ENCODE measurements around the gene KIF12.
A peak's percentile ranks its signal among the peaks of the same experiment; 100 is the strongest.

Gene KIF12

DNA sequence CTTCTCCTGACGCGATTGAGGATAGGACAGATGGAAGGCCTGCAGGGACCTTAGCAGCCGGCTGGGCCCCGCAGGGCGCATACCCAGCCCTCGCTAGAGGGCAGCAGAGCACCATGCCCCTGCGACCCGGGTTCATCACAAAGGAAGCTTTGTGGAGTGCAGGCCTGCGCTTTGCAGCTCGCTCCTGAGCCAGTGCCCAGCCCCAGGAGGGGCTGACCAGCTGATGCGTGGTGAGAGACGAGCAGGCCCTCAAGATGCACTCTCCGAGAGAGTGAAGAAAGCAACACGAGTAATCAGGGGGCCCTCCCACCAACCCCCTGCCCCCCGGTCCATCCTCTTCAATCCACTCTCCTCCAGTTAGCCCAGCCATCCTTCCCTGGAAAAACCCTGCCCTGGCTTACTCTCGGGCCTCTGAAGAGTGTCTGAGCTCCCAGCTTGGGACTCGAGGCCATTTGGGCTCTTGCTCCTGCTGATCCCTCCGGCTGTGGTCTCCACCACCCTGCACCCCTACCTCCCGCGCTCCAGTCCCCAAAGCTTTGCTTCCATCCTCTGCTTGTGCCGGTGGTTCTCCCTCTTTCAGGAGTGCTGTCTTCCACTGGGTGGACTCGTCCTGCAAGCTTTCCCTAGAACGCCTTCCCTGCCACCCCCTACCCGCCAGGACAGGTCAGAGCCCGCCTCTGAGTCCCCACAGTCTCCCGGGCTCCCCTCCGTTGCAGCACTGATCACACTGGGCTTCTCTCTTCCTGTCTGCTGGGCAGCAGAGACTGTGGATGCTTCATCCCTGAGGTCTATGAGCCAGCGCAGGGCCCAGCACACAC lies 9.1 kb upstream of the KIF12 start:
- H3K27ac ChIP-seq (ENCODE audit: low read depth, low read length): no peak overlapping the region
- no peak overlapping the region for H3K4me3 ChIP-seq (ENCODE audit: low read length)
- no peaks in the 10 kb centered on the region for H3K27me3 ChIP-seq (ENCODE audit: control insufficient read depth, insufficient read depth, low read length)
- no peaks in the 10 kb centered on the region for H3K36me3 ChIP-seq (ENCODE audit: control insufficient read depth, insufficient read depth, low read length)
- peaks cover under 1% of the 10 kb centered on the region for H3K4me1 ChIP-seq (ENCODE audit: control insufficient read depth, insufficient read depth, low read length)
- no peak overlapping the region for H3K9ac ChIP-seq (ENCODE audit: low read length)

- Histone ChIP-seq H3K36me3 (ENCODE audit: control insufficient read depth, insufficient read depth, low read length) (no peaks in the 10 kb centered on the region), H3K4me1 (ENCODE audit: control insufficient read depth, insufficient read depth, low read length) (no peaks in the 10 kb centered on the region), H3K9ac (ENCODE audit: low read length) (no peak overlapping the region), H3K4me3 (ENCODE audit: low read length) (no peak overlapping the region), H3K27me3 (ENCODE audit: control insufficient read depth, insufficient read depth, low read length) (no peaks in the 10 kb centered on the region), H3K27ac (ENCODE audit: low read depth, low read length) (no peak overlapping the region)
These were observed 8.4 kb upstream of the KIF12 start for GRCh38 chr9:114107286-114108001.

DNA sequence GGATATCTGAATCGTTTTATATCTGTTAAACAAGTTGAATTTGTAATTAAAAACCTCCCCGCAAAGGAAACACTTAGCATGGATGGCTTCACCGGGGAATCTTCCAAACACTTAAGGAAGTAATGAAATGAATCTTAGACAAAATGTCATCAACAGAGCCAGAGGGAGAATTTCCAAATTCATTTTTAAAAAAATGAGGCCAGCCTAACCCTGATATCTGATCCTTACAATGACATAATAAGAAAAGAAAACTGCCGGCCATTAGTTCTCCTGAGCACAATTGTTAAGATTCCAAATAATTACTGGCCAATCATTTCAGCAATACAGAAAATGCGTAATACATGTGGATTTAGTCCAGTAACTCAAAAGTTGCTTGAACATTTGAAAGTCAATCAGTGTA lies 6.1 kb upstream of the KIF12 start:
- H3K4me1 ChIP-seq (ENCODE audit: control insufficient read depth, insufficient read depth, low read length): no peaks in the 10 kb centered on the region
- no peaks in the 10 kb centered on the region for H3K36me3 ChIP-seq (ENCODE audit: control insufficient read depth, insufficient read depth, low read length)
- H3K4me3 ChIP-seq (ENCODE audit: low read length): no peak overlapping the region
- no peak overlapping the region for H3K27ac ChIP-seq (ENCODE audit: low read depth, low read length)
- H3K9ac ChIP-seq (ENCODE audit: low read length): no peak overlapping the region
- H3K27me3 ChIP-seq (ENCODE audit: control insufficient read depth, insufficient read depth, low read length): no peaks in the 10 kb centered on the region

DNA sequence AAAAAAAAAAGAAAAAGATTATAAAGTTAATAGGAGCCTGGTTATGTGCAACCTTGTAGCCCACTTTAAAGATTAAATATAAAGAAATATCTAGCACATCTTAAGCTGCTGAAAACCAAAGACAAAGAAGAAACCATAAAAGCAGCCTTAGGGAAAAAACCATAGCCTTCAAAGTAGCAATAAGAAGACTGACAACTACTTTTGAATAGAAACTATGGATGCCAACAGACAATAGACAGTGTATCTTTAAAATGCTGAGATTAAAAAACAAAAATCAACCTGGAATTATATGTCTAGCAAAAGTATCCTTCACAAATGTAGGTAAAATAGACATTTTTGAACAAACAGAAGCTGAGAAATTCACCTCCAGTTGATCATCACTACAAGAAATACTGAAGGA lies 3.4 kb upstream of the KIF12 start:
- H3K27me3 ChIP-seq (ENCODE audit: control insufficient read depth, insufficient read depth, low read length): no peaks in the 10 kb centered on the region
- H3K4me3 ChIP-seq (ENCODE audit: low read length): no peak overlapping the region
- H3K9ac ChIP-seq (ENCODE audit: low read length): no peak overlapping the region
- no peaks in the 10 kb centered on the region for H3K4me1 ChIP-seq (ENCODE audit: control insufficient read depth, insufficient read depth, low read length)
- no peak overlapping the region for H3K27ac ChIP-seq (ENCODE audit: low read depth, low read length)
- H3K36me3 ChIP-seq (ENCODE audit: control insufficient read depth, insufficient read depth, low read length): no peaks in the 10 kb centered on the region

DNA sequence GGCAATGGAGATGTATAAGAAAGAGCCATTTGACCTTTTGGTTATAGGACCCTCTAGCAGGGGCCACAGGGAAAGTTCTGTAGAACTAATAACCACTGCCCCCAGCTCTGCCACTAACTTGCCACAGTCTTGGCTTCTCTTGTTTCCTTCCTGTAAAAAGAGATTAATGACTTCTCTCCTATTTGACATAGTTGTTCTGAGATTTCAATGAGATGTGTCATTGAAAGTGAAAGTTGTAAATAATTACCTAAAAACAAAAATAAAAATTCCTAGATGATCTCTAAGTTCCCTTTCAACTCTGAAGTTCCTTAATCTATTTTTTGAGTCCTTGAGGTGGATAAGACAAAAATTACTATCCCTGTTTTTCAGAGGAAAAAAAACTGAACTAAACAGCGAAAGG lies 1.4 kb upstream of the KIF12 start:
- Histone ChIP-seq H3K27ac (ENCODE audit: low read depth, low read length) (no peak overlapping the region), H3K27me3 (ENCODE audit: control insufficient read depth, insufficient read depth, low read length) (no peaks in the 10 kb centered on the region), H3K36me3 (ENCODE audit: control insufficient read depth, insufficient read depth, low read length) (no peaks in the 10 kb centered on the region), H3K4me1 (ENCODE audit: control insufficient read depth, insufficient read depth, low read length) (no peaks in the 10 kb centered on the region), H3K9ac (ENCODE audit: low read length) (no peak overlapping the region), H3K4me3 (ENCODE audit: low read length) (no peak overlapping the region)

DNA sequence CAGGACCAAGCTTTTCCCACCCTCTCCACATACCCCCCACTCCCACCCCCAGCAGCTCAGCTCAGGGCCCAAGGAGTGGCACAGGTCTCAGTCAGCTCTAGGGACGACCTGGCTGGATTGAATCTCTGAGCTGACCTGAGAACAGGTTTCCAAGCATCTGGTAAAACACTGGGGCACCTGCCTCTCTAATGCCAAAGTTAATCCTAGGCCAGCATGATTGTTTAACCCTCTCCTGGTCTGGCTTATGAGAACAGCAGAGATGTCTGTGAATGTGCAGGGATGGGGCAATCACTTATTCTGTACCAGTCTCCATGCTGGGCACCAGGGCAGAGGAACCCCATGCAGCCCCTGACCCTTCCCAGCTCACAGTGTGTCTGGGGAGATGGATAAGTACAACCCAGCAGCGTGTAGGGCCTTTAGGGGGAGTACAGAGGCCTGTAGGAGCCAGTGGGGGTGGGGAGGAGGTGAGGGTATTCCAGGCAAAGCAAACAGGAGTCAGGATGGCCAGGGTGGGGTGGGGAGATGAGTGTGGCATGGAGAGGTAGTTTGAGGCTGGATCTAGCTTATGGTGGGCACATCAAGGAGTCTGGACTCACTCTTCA lies 678 bp upstream of the KIF12 start:
- no peaks in the 10 kb centered on the region for H3K36me3 ChIP-seq (ENCODE audit: control insufficient read depth, insufficient read depth, low read length)
- no peak overlapping the region for H3K9ac ChIP-seq (ENCODE audit: low read length)
- no peak overlapping the region for H3K27ac ChIP-seq (ENCODE audit: low read depth, low read length)
- no peaks in the 10 kb centered on the region for H3K4me1 ChIP-seq (ENCODE audit: control insufficient read depth, insufficient read depth, low read length)
- no peak overlapping the region for H3K4me3 ChIP-seq (ENCODE audit: low read length)
- no peaks in the 10 kb centered on the region for H3K27me3 ChIP-seq (ENCODE audit: control insufficient read depth, insufficient read depth, low read length)

DNA sequence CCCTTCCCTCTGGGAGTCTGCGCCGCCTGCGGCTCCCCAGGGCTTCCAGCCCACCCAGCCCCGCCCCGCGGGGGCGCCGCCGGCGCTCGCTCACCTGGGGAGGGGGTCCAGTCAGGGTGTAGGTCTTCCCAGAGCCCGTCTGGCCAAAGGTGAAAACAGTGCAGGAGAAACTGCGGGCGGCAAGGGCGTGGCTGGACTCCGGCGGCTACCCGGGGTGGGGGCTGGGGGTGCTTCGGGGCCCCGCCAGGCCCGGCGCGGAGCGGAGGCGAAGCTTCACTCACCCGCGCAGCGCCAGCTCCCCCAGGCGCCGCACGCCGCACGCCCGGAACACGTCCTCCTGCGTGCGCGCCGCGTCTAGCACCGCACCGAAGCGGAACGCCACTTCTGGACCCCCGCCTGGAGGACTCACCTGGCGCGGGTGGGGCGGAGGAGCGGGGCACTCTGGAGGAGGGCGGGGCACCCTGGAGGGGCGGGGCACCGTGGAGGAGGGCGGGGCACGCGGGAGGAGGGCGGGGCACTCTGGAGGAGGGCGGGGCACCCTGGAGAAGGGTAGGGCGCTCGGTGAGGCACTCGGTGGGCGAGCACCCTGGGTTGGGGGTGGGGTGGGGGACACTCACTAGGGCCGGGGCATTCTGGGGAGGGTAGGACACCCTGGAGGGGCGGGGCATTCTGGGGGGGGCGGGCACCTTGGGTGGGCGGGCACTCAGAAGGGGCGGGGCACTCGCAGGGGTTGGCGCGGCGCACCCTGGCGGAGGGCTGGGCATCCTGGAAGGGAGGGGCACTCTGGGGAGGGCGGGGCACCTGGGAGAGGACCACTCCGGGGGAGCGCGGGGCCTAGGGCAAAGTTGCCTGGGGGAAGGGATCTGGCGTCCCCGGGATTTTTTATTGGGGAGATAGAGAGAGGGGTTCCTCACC lies 814 bp downstream of the KIF12 start:
- Histone ChIP-seq H3K9ac (ENCODE audit: low read length) (no peak overlapping the region), H3K27ac (ENCODE audit: low read depth, low read length) (no peak overlapping the region), H3K4me1 (ENCODE audit: control insufficient read depth, insufficient read depth, low read length) (no peaks in the 10 kb centered on the region), H3K4me3 (ENCODE audit: low read length) (peak overlapping the region; percentile 14), H3K36me3 (ENCODE audit: control insufficient read depth, insufficient read depth, low read length) (no peaks in the 10 kb centered on the region), H3K27me3 (ENCODE audit: control insufficient read depth, insufficient read depth, low read length) (no peaks in the 10 kb centered on the region)

GRCh38 chr9:114097613-114098020 lies 1.5 kb downstream of the KIF12 start:
- Histone ChIP-seq H3K27me3 (ENCODE audit: control insufficient read depth, insufficient read depth, low read length) (no peaks in the 10 kb centered on the region), H3K36me3 (ENCODE audit: control insufficient read depth, insufficient read depth, low read length) (no peaks in the 10 kb centered on the region), H3K27ac (ENCODE audit: low read depth, low read length) (no peak overlapping the region), H3K4me3 (ENCODE audit: low read length) (peak overlapping the region; percentile 14), H3K9ac (ENCODE audit: low read length) (no peak overlapping the region), H3K4me1 (ENCODE audit: control insufficient read depth, insufficient read depth, low read length) (no peaks in the 10 kb centered on the region)

GRCh38 chr9:114096866-114097612 lies 2.1 kb downstream of the KIF12 start:
- Histone ChIP-seq H3K27ac (ENCODE audit: low read depth, low read length) (no peak overlapping the region), H3K36me3 (ENCODE audit: control insufficient read depth, insufficient read depth, low read length) (no peaks in the 10 kb centered on the region), H3K27me3 (ENCODE audit: control insufficient read depth, insufficient read depth, low read length) (no peaks in the 10 kb centered on the region), H3K9ac (ENCODE audit: low read length) (no peak overlapping the region), H3K4me3 (ENCODE audit: low read length) (no peak overlapping the region), H3K4me1 (ENCODE audit: control insufficient read depth, insufficient read depth, low read length) (no peaks in the 10 kb centered on the region)

GRCh38 chr9:114096041-114096511 lies 3.0 kb downstream of the KIF12 start:
- Histone ChIP-seq H3K4me3 (ENCODE audit: low read length) (no peak overlapping the region), H3K36me3 (ENCODE audit: control insufficient read depth, insufficient read depth, low read length) (no peaks in the 10 kb centered on the region), H3K9ac (ENCODE audit: low read length) (no peak overlapping the region), H3K27me3 (ENCODE audit: control insufficient read depth, insufficient read depth, low read length) (no peaks in the 10 kb centered on the region), H3K27ac (ENCODE audit: low read depth, low read length) (no peak overlapping the region), H3K4me1 (ENCODE audit: control insufficient read depth, insufficient read depth, low read length) (no peaks in the 10 kb centered on the region)

DNA sequence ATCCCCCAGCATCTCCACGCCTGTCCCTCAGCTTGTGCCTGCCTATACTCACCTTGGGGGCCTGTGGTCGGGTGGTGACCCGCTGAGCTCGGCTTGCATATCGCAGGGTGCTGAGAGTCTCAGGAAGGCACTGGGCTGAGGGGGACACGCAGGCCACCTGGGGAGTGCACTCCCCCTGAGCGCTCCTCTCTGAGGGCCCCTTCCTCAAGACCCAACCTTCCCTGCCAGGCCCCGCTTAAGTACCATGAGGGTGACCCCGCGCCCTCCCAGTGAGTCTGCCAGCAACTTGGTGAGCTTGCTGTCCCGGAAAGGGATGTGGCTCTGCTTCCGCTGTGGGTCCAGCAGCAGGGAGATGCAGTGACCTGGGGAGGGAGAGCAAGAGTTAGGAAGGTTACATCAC lies 4.1 kb downstream of the KIF12 start:
- Histone ChIP-seq H3K27ac (ENCODE audit: low read depth, low read length) (no peak overlapping the region), H3K27me3 (ENCODE audit: control insufficient read depth, insufficient read depth, low read length) (no peaks in the 10 kb centered on the region), H3K4me1 (ENCODE audit: control insufficient read depth, insufficient read depth, low read length) (no peaks in the 10 kb centered on the region), H3K4me3 (ENCODE audit: low read length) (no peak overlapping the region), H3K36me3 (ENCODE audit: control insufficient read depth, insufficient read depth, low read length) (no peaks in the 10 kb centered on the region), H3K9ac (ENCODE audit: low read length) (no peak overlapping the region)

All from rectal smooth muscle tissue (tissue), 1 donor.